GM06990 (cell line): ENCODE results near the gene GJC1.

Source experiments
- DNase-seq: peaks from one replicate; pipeline ENCODE4 v3.0.0-alpha.2; 2011; ENCODE audit not compliant: insufficient read length; ENCODE audit errors: extremely low read depth
- H3K27me3 ChIP-seq: replicated peaks from 2 replicates; pipeline ENCODE4 v1.6.0; 2011; ENCODE audit warnings: low read length; ENCODE audit not compliant: control insufficient read depth, insufficient read depth
- H3K36me3 ChIP-seq: 2 replicates; pipeline ENCODE4 v1.5.1; 2011; ENCODE audit warnings: low read length; ENCODE audit not compliant: control insufficient read depth, insufficient read depth
- H3K4me3 ChIP-seq: replicated peaks from 2 replicates; pipeline ENCODE4 v1.5.1; 2011; ENCODE audit warnings: low read depth, mild to moderate bottlenecking, control low read depth, low read length
- TF ChIP-seq, protein P1 (sequence below): IDR thresholded peaks from 2 replicates; pipeline ENCODE4 v1.5.1; 2011; ENCODE audit warnings: low read length, control low read depth, mild to moderate bottlenecking, inconsistent platforms; ENCODE audit not compliant: insufficient read depth, poor library complexity, severe bottlenecking

GJC1 gene

DNA sequence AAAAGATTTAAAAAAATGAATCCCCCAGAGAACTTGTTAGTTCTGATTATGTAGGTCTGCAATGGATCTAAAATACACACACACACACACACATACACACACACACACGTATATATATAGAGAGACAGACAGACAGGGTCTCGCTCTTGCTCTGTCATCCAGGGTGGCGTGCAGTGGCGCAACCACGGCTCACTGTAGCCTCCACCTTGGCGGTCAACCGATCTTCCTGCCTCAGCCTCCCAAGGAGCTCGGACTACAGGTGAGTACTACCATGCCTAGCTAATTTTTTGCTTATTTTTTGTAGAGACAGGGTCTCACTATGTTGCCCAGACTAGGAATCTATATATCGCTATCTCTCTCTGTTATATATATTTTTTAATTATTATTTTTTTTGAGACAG, 33.4 kb downstream of the GJC1 start:
- Histone ChIP-seq H3K4me3 (no peak overlapping the region), H3K36me3 (no peaks in the 10 kb centered on the region), H3K27me3 (no peaks in the 10 kb centered on the region)
- DNase-seq = no peak
- TF ChIP-seq, protein P1, sequence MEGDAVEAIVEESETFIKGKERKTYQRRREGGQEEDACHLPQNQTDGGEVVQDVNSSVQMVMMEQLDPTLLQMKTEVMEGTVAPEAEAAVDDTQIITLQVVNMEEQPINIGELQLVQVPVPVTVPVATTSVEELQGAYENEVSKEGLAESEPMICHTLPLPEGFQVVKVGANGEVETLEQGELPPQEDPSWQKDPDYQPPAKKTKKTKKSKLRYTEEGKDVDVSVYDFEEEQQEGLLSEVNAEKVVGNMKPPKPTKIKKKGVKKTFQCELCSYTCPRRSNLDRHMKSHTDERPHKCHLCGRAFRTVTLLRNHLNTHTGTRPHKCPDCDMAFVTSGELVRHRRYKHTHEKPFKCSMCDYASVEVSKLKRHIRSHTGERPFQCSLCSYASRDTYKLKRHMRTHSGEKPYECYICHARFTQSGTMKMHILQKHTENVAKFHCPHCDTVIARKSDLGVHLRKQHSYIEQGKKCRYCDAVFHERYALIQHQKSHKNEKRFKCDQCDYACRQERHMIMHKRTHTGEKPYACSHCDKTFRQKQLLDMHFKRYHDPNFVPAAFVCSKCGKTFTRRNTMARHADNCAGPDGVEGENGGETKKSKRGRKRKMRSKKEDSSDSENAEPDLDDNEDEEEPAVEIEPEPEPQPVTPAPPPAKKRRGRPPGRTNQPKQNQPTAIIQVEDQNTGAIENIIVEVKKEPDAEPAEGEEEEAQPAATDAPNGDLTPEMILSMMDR = no peak

DNA sequence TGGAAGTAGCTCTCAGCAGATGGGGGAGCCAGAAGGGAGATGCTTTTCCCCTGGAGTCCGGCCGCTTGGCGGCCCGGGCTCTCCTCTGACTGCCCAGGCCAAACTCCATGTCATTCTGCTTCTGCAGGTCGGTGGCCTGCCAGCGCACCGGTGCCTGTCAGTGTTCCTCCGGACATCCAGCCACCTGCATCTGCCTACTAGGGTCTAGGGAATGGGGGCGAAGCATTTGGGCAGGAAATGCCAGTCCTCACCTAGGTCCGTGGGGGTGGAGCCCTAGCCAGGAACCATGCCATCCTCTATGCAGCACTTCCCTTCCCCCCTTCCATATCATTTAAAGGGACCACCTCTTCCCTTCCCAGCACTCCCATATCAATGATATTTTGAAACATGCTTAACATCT, 34.2 kb downstream of the GJC1 start:
- Histone ChIP-seq H3K36me3 (no peaks in the 10 kb centered on the region), H3K27me3 (no peaks in the 10 kb centered on the region), H3K4me3 (no peak overlapping the region)
- no peak for DNase-seq
- TF ChIP-seq, protein P1 = no peak

DNA sequence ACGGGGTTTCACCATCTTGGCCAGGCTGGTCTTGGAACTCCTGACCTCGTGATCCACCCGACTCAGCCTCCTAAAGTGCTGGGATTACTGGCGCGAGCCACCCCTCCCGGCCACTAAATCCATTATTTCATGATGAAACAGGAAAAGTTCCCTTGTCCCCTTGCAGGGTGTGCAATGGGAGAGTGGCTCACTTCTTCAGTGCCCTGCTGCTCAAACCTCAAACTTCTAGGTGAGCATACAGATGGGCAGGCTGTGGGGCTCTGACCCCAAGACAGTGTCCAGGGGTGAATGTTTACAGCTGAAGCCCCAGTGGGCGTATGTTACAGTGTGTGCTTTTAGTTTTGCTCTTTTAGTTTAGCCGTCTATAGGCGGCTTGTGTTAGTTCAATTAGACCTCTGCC, 34.7 kb downstream of the GJC1 start:
- no peak overlapping the region for H3K4me3 ChIP-seq
- TF ChIP-seq, protein P1 = no peak
- H3K36me3 ChIP-seq = no peaks in the 10 kb centered on the region
- H3K27me3 ChIP-seq = no peaks in the 10 kb centered on the region
- DNase-seq = no peak

DNA sequence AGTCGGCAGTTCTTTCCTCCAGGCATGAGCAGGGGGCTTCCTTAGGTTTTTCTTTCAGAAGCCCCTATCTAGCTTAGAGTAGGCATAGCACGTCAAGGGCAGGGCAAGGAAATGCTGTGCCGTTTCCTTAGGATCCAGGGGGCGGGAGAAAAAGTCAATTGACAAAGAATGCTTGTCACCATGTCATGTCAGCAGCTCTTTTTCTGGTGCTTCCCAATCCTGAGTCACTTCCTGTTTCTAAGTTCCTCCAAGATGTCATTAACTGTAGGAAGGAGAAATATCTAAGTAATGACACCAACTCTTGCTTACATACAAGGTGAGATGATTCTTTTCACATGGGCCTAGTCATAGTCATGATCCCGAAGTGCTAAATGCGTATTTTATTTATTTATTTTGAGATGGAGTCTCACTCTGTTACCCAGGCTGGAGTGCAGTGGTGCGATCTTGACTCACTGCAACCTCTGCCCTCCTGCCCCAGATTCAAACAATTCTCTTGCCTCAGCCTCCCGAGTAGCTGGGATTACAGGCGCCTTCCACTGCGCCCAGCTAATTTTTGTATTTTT, 35.2 kb downstream of the GJC1 start:
- no peak for DNase-seq
- no peaks in the 10 kb centered on the region for H3K27me3 ChIP-seq
- H3K36me3 ChIP-seq = no peaks in the 10 kb centered on the region
- TF ChIP-seq, protein P1 = no peak
- H3K4me3 ChIP-seq = no peak overlapping the region

DNA sequence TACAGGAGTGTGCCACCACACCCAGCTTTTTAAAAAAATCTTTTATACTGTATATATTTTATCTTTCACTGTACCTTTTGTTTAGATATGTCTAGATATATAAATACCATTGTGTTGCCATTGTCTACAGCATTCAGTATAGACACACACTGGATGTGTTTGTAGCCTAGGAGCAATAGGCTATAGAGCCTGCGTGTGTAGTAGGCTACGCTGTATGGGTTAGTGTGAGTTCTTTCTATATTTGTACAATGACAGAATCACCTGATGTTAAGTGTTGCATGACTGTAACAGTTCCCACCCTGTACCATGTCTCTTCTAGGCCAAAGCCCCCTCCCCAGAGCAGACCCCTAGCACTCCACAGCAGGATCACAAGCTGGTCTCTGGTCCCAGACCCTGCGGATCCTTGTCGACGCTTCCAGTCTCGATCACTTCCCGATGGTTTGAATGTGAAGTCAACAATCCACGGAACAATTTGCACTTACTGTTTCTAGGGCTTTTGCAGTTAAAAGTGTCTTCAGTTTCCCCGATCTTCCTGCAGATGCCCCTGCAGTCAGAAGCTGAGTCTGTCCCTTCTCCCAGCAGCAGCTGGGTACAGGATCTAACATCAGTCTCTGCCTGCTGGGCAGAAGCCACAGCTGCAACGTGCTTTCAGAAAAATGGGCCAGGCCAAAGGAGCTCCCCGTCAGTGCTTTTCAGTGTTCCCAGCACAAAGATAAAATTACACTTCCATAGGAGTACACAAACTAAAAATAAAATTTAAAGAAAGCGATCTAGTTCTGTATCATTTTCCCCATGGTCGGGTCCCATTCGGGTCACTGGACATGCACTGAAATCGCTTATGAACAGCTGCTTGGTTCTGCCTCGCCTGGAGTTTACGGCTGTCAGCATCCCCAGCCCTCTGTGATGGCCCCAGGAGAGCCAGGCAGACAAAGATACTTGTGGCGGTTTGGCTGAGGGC, 35.9 kb downstream of the GJC1 start:
- no peak overlapping the region for H3K4me3 ChIP-seq
- TF ChIP-seq, protein P1 = no peak

More for the DNA sequence above, 35.9 kb downstream of the GJC1 start:
- Histone ChIP-seq H3K27me3 (no peaks in the 10 kb centered on the region), H3K36me3 (no peaks in the 10 kb centered on the region)
- no peak for DNase-seq
